GM21360 (cell line): ENCODE measurements around the gene NAPB.
A peak's percentile ranks its signal among the peaks of the same experiment; 100 is the strongest.
"Not testable (repeated sequence)": the region's sequence is repeated elsewhere in the genome, so short reads cannot be mapped to it uniquely, and the experiment has no call there.

Experiments
- ATAC-seq: cut with Tn5 transposase; IDR thresholded peaks from one replicate; pipeline ENCODE4 v1.9.1; 2021; ENCODE audit warnings: mild to moderate bottlenecking, moderate library complexity; ENCODE audit not compliant: unreplicated experiment

Gene NAPB

GRCh38 chr20:23420943-23421931, at the start of gene NAPB:
NAPB (minus strand) TSS chr20:23421488; CDS start chr20:23421402, 86 bp downstream.
- peak; percentile 95 for ATAC-seq

- ATAC-seq, result not testable (repeated sequence)
These were observed 45.7 kb upstream of the NAPB start for GRCh38 chr20:23466961-23467360.

GRCh38 chr20:23461180-23461579, 39.9 kb upstream of the NAPB start:
- ATAC-seq, result no peak

GRCh38 chr20:23459461-23460150, 38.3 kb upstream of the NAPB start:
- no peak for ATAC-seq

GRCh38 chr20:23456873-23457272, 35.6 kb upstream of the NAPB start:
- no peak for ATAC-seq

- ATAC-seq, result no peak
These were observed 35.1 kb upstream of the NAPB start for GRCh38 chr20:23456409-23456808.

- ATAC-seq, result no peak
These were observed 34.4 kb upstream of the NAPB start for GRCh38 chr20:23455639-23456038.

GRCh38 chr20:23454816-23455215, 33.5 kb upstream of the NAPB start:
- ATAC-seq, result no peak

- ATAC-seq, result no peak
These were observed 32.6 kb upstream of the NAPB start for GRCh38 chr20:23453549-23454543.

- no peak for ATAC-seq
These were observed 31.5 kb upstream of the NAPB start, which contains the start of gene CST11 for GRCh38 chr20:23452776-23453175. CST11 (minus strand) TSS chr20:23452876; CDS start chr20:23452811, 65 bp downstream.

GRCh38 chr20:23451956-23452487, 30.7 kb upstream of the NAPB start:
- ATAC-seq, result no peak

GRCh38 chr20:23450877-23451276, 29.6 kb upstream of the NAPB start:
- ATAC-seq, result no peak

GRCh38 chr20:23449421-23449820, 28.1 kb upstream of the NAPB start:
- no peak for ATAC-seq

- no peak for ATAC-seq
These were observed 26.9 kb upstream of the NAPB start for GRCh38 chr20:23448167-23448566.

- ATAC-seq, result no peak
These were observed 25.2 kb upstream of the NAPB start for GRCh38 chr20:23446505-23446904.

GRCh38 chr20:23445596-23446217, 24.4 kb upstream of the NAPB start:
- ATAC-seq, result no peak

- no peak for ATAC-seq
These were observed 23.6 kb upstream of the NAPB start for GRCh38 chr20:23444859-23445258.

GRCh38 chr20:23442436-23442835, 21.1 kb upstream of the NAPB start:
- ATAC-seq, result no peak

GRCh38 chr20:23441850-23442313, 20.6 kb upstream of the NAPB start:
- ATAC-seq, result no peak

GRCh38 chr20:23440004-23440403, 18.7 kb upstream of the NAPB start:
- ATAC-seq, result no peak
